ENCODE data around the gene ADORA2B.
"Not testable (repeated sequence)": the region's sequence is repeated elsewhere in the genome, so short reads cannot be mapped to it uniquely, and the experiment has no call there.

Gene ADORA2B

DNA sequence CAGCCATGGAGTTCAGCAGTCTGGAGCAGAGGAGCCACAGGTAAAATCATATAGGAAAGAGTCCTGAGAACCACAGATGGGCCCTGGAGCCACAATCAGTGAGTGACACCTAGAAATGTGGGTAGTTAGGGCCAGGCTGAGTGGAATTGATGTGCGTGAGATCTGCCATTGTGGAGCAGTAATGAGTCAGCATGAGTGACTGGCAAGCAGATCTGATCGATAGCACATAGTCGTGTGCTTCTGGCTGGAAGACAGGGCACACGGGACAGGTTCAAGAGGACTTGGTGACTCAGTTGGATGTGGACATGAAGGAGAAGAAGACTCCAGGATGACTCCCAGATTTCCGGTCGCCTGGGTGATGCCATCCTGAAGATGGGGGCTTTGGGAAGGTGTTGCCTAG is 12.3 kb downstream of the ADORA2B start:
- no peak for DNase-seq

DNA sequence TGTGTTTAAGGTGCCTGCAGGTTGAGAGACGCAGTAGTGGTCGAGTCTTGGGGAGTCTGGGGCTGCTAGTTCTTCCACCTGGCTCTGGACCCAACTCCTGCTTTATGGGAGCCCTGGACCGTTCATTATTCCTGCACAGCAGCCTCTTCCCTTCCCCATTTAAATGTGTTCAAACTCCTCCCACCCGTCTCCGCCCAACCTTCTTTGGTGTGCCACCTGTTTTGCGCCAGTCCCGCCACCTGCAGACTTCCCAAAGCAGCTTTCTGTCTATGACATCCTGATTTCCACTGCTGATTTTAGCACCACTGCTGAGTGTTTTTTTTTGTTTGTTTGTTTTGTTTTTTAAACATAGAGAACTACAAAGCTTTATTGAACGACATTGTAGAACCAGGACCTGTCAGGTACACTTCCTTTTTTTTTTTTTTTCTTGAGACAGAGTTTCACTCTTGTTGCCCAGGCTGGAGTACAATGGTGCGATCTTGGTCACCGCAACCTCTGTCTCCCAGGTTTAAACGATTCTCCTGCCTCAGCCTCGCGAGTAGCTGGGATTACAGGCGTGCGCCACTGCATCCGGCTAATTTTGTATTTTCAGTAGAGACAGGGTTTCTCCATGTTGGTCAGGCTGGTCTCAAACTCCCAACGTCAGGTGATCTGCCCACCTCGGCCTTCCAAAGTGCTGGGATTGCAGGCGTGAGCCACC is 12.8 kb downstream of the ADORA2B start:
- no peak for DNase-seq

DNA sequence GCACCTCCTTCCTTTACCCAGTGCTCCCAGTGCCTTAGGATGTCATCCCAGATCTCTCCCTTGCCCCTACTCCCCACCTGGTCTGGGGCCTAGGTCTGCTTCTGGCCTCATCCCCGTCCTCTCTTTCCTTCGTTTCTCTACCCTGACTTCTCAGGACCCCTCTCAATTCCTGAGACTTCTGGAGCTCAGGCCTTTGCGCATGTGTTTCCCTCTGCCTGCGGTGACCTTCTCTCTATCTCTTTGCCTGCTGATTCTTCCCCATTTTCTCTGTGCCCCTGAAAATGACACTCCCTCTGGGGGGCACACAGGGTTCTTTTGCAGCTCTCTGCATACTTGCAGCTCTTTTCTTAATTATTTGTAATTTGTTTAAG is 13.5 kb downstream of the ADORA2B start:
- no peak for DNase-seq

DNA sequence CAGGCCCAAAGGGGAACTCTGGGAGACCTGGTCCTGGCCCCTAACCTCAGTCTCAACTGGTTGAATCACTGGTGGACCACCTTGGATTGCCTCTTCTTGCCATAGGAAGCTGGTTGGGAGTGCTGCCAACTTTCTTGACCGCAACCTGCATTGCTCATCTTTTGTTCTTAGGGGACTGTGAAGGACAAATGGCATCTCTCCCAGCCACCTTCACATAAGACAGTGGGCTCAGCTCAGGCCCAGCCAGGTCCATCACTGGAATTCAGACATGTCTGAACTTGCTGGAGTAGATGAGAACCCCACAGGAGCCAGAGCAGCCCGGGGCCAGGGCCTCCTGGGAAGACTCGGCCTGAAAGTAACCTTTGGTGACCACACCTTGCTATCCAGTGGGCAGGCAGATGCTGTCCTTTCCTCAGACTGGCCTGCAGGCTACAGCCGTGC is 18.8 kb downstream of the ADORA2B start:
- no peak for DNase-seq

DNA sequence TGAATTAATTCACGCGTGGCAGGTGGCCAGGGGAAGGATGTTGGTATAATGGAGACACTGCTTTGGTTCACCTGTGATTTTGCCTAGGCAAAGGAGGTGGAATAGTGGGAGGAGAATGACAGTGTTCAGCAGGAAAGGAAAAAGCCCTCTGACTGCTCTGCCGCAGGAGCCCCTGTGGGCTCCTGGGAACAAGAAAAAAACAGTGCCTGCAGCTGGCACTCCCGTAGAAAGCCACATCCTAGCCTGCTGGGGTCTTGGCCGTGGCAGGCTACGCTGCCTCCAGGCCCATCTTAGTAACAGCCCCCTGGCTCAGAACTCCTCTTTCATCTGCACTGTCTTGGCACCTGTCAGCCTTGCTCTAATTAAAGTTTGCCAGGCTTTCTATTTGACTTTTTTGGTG is 20.6 kb downstream of the ADORA2B start:
- DNase-seq: no peak

DNA sequence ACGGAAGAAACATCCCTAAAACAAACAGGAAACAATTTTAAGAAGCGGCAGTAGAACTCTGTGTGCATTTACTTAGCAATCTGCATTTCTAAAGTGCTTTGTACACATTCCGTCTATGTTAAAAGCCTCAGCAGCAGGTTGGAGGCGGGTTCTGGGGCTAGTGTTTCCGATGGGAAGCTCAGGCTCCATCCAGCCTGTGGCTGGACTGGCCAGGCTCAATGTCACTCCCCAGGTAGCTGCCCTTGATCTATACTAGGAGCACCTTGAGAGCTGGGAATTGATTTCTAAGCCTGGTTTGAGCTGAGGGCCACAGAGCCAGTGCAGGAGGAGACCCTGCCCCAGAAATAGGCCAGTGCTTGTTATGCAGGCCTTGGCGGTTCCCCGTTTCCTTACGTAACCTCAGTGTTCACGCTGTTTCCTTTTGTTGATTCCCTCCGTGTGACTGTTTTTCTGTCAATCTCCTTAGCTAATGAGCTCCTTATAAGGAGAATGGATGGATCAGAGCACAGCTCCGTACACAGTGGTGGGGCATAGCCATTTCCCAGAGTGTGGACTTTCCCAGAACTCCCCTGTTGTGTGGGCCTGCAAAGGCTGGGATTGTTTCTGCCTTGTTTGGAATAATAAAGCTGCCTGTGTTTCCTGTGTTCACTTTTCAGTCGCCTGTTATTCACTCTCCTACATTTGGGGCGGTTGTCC is 21.4 kb downstream of the ADORA2B start:
- DNase-seq: no peak

DNA sequence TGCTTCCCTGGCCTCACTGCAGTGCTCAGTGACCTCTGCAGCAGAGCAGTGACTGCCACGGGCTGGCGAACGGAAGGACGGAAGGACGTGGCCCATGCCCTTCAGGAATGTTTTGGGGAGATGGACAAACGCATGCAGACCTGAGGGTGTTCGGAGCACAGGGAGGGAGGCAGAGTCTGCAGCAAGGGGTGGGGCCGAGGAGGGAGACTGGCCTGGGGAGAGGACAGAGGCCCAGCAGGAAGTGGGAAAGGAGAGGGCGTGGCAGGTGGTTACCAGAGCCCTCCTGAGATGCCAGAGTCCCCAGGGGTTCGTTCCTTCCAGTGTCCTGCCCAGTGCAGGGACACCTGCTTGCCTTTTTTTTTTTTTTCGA is 21.9 kb downstream of the ADORA2B start:
- DNase-seq: no peak

DNA sequence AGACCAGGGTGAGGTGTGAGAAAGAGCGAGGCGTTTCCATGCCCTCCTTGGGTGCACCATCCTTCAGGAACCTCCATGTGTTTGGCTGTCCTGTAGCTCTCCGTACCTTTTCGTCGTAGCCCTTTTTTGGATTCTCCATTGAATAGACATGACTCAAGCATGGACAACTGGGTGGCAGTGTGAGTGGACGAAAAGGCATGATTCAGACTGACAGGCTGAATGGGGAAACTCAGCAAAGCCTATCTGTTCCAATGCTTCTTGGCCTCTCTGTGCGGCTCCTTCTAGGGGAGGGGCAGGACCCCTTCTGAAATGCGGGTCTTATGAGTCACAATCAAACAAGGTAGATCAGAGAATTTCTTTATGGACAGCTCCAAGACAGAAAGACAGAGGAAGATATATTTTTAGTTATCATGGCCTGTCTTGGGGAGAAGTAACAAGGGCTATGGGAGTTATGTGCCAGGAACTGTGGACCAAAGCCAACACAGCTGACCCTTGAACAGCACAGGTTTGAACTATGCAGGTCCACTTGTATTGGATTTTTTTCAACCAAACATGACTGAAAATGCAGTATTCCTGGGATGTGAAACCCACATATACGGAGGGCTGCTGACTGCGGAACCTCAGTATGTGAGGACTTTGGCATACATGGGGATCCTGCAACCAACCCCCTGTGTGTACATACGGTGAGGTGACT is 22.9 kb downstream of the ADORA2B start:
- DNase-seq: no peak

DNA sequence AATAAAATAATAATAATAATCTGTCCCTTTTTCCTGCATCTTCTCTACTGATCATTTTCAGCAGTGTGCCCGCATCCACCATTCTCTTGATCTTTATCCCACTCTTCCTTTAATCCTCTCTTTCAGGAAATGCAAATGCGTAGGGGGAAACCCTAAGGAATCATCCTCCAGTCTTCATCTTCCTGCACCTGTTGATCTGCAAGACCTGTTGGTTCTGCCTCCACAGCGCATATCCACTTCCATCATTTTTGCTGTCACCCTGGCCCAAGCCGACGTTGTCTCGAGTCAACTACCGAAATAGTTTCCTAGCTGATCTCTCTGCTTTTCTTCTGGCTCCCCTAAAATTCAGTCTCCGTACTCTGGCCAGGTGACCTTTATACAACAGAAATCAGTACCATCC is 24.5 kb downstream of the ADORA2B start:
- no peak for DNase-seq

DNA sequence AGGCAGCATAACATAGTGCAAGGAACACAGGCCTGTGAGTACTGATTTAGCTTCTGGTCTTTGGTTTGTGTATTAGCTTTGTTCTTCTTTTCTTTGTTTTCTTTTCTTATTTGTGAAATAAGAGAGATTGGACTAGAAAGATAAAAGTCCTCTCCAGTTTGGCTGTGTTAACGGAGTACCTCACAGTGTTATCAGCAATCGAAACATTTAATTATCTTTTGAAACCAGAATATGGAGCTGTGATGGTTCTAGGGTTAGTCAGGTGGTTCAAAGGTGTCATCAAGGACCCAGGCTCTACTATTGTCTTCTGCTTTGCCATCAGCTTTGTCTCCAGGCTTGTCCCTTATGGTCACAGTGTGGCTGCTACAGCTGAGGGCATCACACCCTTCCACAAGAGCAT is 25.6 kb downstream of the ADORA2B start:
- DNase-seq: no peak

DNA sequence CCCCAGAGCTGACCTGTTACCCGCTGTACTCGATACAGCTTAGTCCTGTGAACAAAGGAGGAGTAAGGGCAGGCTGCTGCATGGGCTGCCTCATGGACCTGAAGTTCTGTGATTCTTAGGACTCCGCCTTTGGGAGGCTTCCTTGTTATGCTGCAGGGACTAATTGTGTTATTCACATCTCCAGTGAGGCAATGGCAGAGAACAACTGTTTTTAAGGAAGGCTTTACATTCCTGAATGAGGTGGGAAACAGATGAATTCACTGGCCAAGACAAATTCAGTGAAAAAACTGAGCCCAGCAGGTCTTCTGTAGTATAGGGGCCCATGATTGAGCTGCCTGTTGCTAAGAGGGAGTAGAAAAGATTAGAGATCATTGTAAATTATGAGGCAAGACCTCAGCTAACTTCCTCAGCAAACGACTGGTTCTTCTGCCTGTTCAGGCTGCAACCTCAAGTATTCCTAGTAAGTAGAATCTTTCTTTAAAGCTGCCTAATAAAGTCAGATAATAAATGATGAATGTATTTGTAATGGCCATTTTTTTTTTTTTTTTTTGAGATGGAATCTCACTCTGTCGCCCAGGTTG is 26.3 kb downstream of the ADORA2B start:
- DNase-seq: no peak

DNA sequence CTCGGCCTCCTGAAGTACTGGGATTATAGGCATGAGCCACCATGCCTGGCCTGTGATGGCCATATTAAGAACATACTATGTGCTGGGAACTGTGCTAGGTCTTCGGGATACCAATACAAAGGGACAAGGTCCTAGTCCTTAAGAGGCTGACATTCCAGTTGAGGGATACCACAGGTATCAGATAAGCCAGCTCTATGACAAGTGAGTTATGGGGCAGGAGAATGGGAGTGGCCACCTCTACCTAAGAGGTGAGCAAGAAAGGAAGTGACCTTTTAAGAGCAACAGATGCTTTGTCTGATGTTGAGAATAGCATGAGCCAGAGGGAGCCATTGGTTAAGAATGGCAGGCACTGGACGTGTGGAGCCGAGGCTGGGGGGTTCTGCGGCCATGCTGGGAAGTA is 27.0 kb downstream of the ADORA2B start:
- no peak for DNase-seq

DNA sequence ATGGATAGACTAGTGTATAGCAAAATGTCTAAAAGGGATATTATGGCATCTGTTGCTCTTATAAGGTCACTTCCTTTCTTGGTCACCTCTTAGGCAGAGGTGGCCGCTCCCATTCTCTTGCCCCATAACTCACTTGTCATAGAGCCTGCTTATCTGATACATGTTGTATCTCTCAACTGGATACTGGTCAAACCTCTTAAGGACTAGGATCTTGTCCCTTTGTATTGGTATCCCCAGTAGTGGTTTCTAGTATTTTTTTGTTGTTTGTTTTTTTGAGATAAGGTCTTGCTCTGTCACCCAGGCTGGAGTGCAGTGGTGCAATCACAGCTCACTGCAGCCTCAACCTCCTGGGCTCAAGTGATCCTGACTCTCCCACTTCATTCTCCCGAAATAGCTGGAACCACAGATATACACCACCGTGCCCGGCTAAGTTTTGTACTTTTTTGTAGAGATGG is 27.6 kb downstream of the ADORA2B start:
- DNase-seq: no peak

DNA sequence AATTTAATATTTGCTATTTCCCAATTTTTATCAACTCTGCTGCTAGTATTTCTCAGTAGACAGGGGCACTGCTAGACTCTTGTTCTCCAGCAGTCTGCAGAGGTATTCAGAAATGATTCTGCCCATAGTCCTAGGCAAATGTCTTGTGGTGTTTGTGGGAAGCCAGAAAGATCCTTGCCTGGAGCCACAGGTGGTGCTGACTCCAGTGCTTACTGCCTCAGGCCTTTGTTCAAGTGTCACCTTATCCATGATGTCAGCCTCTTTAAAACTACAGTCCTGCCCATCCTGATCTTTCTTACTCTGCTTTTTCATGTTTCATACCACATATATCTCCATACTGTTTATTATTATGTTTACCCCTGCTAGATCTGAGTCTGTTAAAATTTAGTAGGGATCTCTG is 28.1 kb downstream of the ADORA2B start:
- DNase-seq: no peak

DNA sequence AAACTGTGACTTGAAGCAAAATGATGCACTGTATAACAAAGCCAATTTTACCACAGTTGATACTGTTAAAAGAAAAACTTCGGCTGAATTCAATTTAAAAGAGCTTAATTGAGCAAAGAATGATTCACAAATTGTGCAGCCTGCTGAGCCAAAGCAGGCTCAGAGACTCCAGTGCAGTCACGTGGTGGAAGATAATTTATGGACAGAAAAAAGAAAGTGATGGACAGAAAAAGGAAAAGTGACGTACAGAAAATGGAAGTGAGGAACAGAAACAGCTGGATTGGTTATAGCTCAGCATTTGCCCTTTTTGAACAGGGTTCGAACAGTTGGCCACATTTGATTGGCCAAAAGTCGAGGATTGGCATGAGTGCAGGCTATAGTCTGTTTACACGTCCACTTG is 28.9 kb downstream of the ADORA2B start:
- DNase-seq: no peak

DNA sequence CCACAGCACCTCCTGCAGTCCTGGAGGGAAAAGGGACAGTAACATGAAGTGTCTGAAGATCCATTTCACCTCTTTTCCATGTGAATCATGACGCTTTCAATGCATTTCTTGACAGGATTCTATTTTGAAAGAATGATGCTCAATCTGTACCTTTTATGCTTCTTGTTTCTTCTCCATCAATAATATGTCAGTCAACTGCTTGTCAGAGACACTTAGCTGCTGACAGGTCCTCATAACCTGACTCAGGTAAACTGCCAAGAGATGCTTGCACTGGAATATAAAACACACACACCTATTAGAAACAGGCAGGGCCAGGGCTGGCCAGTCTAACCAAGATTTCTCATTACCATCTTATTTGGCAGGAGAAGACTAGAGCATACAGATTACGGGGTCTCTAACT is 33.0 kb downstream of the ADORA2B start:
- DNase-seq: no peak

DNA sequence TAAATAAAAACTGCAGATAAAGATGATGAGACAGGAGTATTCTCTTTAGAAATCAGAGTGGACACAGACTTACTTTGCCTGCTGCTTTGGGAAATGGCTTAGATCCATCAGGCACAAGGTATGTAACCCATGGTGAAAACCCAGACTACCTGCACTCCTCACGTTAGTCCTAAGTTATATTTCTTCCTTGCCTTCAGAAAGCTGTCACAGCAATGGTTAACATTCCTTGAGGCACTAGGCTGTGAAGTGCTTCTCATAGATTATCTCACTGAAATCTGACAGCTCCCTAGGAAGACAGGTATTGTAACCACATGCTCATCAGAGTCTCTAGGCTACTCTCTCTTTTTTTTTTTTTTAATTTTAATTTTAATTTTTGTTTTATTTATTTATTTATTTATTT is 33.7 kb downstream of the ADORA2B start:
- DNase-seq: no peak

DNA sequence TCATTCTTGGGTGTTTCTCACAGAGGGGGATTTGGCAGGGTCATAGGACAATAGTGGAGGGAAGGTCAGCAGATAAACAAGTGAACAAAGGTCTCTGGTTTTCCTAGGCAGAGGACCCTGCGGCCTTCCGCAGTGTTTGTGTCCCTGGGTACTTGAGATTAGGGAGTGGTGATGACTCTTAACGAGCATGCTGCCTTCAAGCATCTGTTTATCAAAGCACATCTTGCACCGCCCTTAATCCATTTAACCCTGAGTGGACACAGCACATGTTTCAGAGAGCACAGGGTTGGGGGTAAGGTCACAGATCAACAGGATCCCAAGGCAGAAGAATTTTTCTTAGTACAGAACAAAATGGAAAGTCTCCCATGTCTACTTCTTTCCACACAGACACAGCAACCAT is 34.1 kb downstream of the ADORA2B start:
- not testable (repeated sequence) for DNase-seq

DNA sequence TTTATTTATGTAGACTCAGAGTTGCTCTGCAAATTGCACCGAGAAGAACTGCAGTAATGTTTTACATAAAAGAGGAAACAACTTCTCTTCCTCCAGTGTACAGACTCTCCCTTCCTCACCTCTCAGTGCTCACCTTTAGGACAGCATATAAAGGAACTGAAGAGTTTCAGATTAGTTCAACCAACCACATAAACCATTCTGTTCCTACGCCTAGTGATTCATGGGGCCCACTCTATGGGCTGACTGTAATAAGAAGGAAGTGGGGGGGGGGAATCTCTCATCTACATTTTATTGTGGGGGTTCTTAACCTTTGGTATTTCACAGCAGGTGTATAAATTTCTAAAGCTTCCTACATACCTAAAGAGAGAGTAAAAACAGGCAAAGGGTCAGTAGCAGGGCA is 36.3 kb downstream of the ADORA2B start:
- no peak for DNase-seq

DNA sequence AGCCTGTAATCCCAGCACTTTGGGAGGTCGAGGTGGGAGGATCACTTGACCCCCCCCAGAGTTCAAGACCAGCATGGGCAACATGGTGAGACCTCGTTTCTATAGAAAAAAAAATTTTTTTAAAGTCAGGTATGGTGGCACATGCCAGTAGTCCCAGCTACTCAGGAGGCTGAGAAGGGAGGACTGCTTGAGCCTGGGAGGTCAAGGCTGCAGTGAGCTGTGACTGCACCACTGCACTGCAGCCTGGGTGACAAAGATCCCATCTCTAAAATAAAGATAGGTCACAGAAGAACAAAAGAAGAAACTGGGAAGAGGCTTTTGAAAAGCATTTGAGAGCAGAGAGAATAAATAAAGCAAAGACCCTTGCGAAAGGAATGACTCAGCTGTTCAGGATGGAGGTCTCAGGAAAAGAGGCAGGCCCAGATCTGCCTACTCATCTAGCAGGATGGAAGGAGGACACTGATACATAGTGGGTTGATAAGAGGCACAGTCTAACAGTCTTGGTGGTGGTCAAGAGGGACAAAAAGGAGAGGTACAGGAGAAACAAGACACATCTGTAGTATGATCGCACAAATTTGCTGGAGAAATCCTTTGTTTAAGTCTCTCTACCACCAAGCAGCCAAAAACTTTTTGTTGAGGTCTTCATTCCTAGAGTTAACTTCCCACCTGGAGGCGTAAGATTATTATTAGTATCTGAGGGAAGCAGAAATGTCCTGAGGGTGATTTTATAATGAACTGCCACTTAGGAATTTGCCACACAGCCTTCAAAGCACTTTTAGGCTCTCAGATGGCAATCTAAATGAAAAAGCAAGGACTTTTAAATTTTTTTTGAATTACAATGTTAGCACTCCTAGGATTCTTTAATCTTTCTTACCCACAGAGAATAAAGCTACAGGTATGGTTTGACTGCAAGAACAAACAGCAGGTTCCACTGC is 37.0 kb downstream of the ADORA2B start:
- no peak for DNase-seq

DNA sequence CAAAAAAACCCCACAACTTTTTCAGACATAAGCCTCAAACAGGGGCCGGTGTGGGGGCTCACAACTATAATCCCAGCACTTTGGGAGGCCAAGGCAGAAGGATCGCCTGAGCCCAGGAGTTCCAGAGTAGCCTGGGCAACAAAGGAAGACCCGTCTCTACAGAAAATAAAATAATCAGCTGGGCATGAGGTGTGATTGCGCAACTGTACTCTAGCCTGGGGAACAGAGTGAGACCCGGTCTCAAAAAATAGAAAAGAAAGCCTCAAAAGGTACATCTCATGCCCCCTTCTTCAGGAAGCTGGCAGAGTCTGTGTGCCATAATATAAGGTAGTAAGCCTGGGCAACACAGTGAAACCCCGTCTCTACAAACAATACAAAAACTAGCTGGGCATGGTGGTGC is 51.4 kb downstream of the ADORA2B start:
- DNase-seq: no peak

DNA sequence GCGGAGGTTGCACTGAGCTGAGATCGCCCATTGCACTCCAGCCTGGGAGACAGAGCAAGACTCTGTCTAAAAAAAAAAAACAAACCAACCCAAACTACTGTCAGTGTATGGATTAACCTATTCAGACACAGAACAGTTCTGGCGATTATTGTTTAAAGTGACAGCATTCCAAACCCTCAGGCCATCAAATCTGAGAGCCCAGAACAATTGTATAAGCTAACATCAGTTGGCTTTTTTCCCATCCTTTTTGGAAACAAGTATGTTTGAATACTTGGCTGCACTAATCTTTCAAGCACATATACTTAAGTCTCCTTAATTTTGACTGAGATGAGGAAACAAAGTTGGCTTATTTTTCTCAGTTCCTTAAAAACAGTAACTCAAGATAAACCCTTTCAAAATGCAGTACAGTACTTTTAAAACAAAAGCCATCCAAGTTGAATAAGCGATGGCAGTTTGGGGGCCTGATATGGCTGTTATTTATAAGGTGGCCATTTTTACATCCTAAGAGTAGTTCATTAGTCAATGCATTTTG is 53.2 kb downstream of the ADORA2B start:
- DNase-seq: no peak

Measured in NCI-H2081 treated with DMSO at 0.1 percent for 48 hours (cell line).